K562 (cell line): ENCODE measurements around the gene EXOSC2. TPM values are rescaled to one million over a fixed set of nuclear protein-coding genes. Genes with fewer than 3 reads are reported as not detected.
A peak's percentile ranks its signal among the peaks of the same experiment; 100 is the strongest.

Experiments used
- ATAC-seq: fragments of 200-7000 bp; cut with Tn5 transposase; 3 replicates; pipeline ENCODE4 v1.9.1; 2020; ENCODE audit warnings: moderate library complexity
- BruUV-seq: library from RNA; stranded (reverse); fragments of 400-500 nt; replicated peaks from 2 replicates; lab custom pipeline; 2021; lab: Mats Ljungman, UMichigan
- CTCF ChIA-PET: fragments of 300-600 bp; formaldehyde crosslinking; extraction: SDS; loops from one replicate; lab custom pipeline; 2021; ENCODE audit warnings: low intra/inter-chr PET ratio; lab: Yijun Ruan, JAX
- POLR2A ChIA-PET: fragments of 300-600, 350-650 bp; sonication (Branson Sonifier 250); formaldehyde crosslinking; extraction: SDS; loops from one replicate; lab custom pipeline; 2021; ENCODE audit warnings: antibody characterized with exemption, inconsistent platforms; lab: Yijun Ruan, JAX
- DNase-seq, 4 experiments: peaks; one replicate each; pipeline versions ENCODE4 v3.0.0 to v3.0.0-alpha.2; 2011 to 2018; ENCODE audit warnings: low spot score in 3 of 4, mixed read lengths in 3 of 4; ENCODE audit errors: extremely low read depth in 1 of 4
- FAIRE-seq: peaks from 2 replicates; lab custom pipeline; 2011; peaks lifted over from hg19 to GRCh38; lab: Jason Lieb, UNC
- H2AFZ ChIP-seq: 2 replicates; pipeline ENCODE4 v1.6.0; 2011; ENCODE audit warnings: low read depth, low read length, control low read depth, inconsistent platforms
- H3K27ac ChIP-seq: fragments of 200-600 bp; 3 replicates; pipeline ENCODE4 v1.8.0; 2011; ENCODE audit warnings: low read depth, mild to moderate bottlenecking, control low read depth, inconsistent platforms, low read length, moderate library complexity, mixed read lengths; ENCODE audit errors: extremely low read depth
- H3K27me3 ChIP-seq, 2 experiments: fragments of 300-600 bp in 1 of 2; 2 replicates in 1 of 2; 3 replicates in 1 of 2; pipeline versions ENCODE4 v1.6.0 to v1.8.0; 2011; ENCODE audit warnings: inconsistent platforms in 2 of 2, low read length in 2 of 2, mild to moderate bottlenecking in 1 of 2, mixed read lengths in 1 of 2, moderate library complexity in 1 of 2; ENCODE audit not compliant: control insufficient read depth in 2 of 2, insufficient read depth in 2 of 2
- H3K36me3 ChIP-seq: fragments of 300-600 bp; 3 replicates; pipeline ENCODE4 v1.8.0; 2011; ENCODE audit warnings: mild to moderate bottlenecking, low read length, inconsistent platforms; ENCODE audit not compliant: control insufficient read depth, insufficient read depth
- H3K4me1 ChIP-seq, 2 experiments: fragments of 200-600 bp in 1 of 2; replicated peaks in 1 of 2; 2 replicates in 1 of 2; 3 replicates in 1 of 2; pipeline versions ENCODE4 v1.5.1 to v1.8.0; 2011; ENCODE audit warnings: inconsistent platforms in 2 of 2, low read length in 2 of 2, mild to moderate bottlenecking in 1 of 2, mixed read lengths in 1 of 2, moderate library complexity in 1 of 2; ENCODE audit not compliant: control insufficient read depth in 2 of 2, insufficient read depth in 2 of 2
- H3K4me2 ChIP-seq: 2 replicates; pipeline ENCODE4 v1.6.1; 2011; ENCODE audit warnings: low read length, control low read depth, inconsistent platforms, mixed read lengths; ENCODE audit not compliant: insufficient read depth
- H3K4me3 ChIP-seq: fragments of 200-600 bp; sonication (generic), shearing (Covaris generic); 2 replicates; pipeline ENCODE4 v1.5.1; 2016; ENCODE audit warnings: control low read depth, inconsistent platforms
- H3K79me2 ChIP-seq: fragments of 200-600 bp; 3 replicates; pipeline ENCODE4 v1.8.0; 2011; ENCODE audit warnings: low read length, inconsistent platforms; ENCODE audit not compliant: control insufficient read depth, insufficient read depth
- H3K9ac ChIP-seq, 2 experiments: 2 replicates each; pipeline versions ENCODE4 v1.6.0 to v1.6.1; 2011; ENCODE audit warnings: low read depth in 2 of 2, low read length in 2 of 2, control low read depth in 1 of 2, inconsistent platforms in 1 of 2, mild to moderate bottlenecking in 1 of 2, mixed read lengths in 1 of 2; ENCODE audit not compliant: insufficient read depth in 1 of 2
- H3K9me1 ChIP-seq: one replicate; pipeline ENCODE4 v1.6.0; 2011; ENCODE audit warnings: inconsistent platforms, mild to moderate bottlenecking, low read length, moderate library complexity; ENCODE audit not compliant: control insufficient read depth, insufficient read depth
- H3K9me3 ChIP-seq: replicated peaks from 2 replicates; pipeline ENCODE4 v1.5.1; 2011; ENCODE audit warnings: low read depth, low read length, inconsistent platforms; ENCODE audit not compliant: control insufficient read depth, insufficient read depth
- H4K20me1 ChIP-seq: replicated peaks from 2 replicates; pipeline ENCODE4 v1.6.1; 2011; ENCODE audit warnings: low read length, inconsistent platforms, mixed read lengths; ENCODE audit not compliant: control insufficient read depth, insufficient read depth
- BMI1 ChIP-seq: fragments of 150-350 bp; IDR thresholded peaks from 2 replicates; pipeline ENCODE4 v1.6.1; 2014; ENCODE audit warnings: low read length
- HIVEP1 ChIP-seq: fragments of 250-450 bp; sonication (Bioruptor Pico); IDR thresholded peaks from 2 replicates; pipeline ENCODE4 v1.4.0; 2020; ENCODE audit warnings: mild to moderate bottlenecking
- LEF1 ChIP-seq: fragments of 450-650 bp; IDR thresholded peaks from 2 replicates; pipeline ENCODE4 v1.6.1; 2016; ENCODE audit warnings: mild to moderate bottlenecking
- NBN ChIP-seq: fragments of 450-650 bp; IDR thresholded peaks from 2 replicates; pipeline ENCODE4 v1.6.1; 2016; ENCODE audit warnings: low read depth, mild to moderate bottlenecking
- PCBP2 ChIP-seq: fragments of 200-400 bp; formaldehyde crosslinking; IDR thresholded peaks from 2 replicates; pipeline ENCODE4 v1.6.1; 2018; ENCODE audit warnings: low read length, low read depth, mild to moderate bottlenecking, moderate library complexity; ENCODE audit not compliant: poor library complexity, severe bottlenecking
- ZFP36 ChIP-seq: fragments of 150-350 bp; IDR thresholded peaks from 2 replicates; pipeline ENCODE4 v1.6.1; 2018; ENCODE audit warnings: low read length, low read depth; ENCODE audit not compliant: partially characterized antibody
- WGBS: fragments of 100-300 bp; shearing (Covaris generic); methylation state at CpG from one replicate; pipeline ENCODE4 v1.1.6; 2016; ENCODE audit warnings: low coverage, mixed read lengths; ENCODE audit not compliant: insufficient coverage; ENCODE audit errors: missing lambda C conversion rate; 5-methylcytosine and 5-hydroxymethylcytosine counted together
- in situ Hi-C: fragments of 300-500 bp; cut with MboI; formaldehyde crosslinking; loops from 4 replicates; pipeline ENCODE4 v1.15.0; 2018; ENCODE audit warnings: inconsistent platforms, mixed read lengths
- intact Hi-C: fragments of 100-400 bp; cut with micrococcal nuclease; formaldehyde crosslinking; loops from 2 replicates; pipeline ENCODE4 v1.14.2; 2022
- polyA plus RNA-seq, 8 experiments: library from polyadenylated mRNA; depleted of rRNA in 4 of 8; stranded (reverse) in 5 of 8; unstranded in 3 of 8; fragments of >200 nt; fragmentation: Nextera tagmentation in 2 of 8; fragmentation: Illumina TruSeq in 1 of 8; extraction: Ambion mirVana in 2 of 8; extraction: Trizol in 1 of 8; gene quantifications; 2 replicates each; pipeline versions ENCODE4 v1.2.1 to v1.2.3, GENCODE V29; 2011 to 2014; ENCODE audit warnings: inconsistent platforms in 1 of 8, missing spikeins in 1 of 8
- total RNA-seq, 7 experiments: library from RNA; depleted of rRNA in 6 of 7; stranded (reverse); fragments of >200 nt in 6 of 7; fragmentation: Illumina TruSeq in 2 of 7; extraction: Trizol in 2 of 7; gene quantifications; 2 replicates each; pipeline versions ENCODE4 v1.2.1 to v1.2.3, GENCODE V29; 2011 to 2021; ENCODE audit warnings: low replicate concordance in 1 of 7
- TF ChIP-seq, protein P1 (sequence below), 2 experiments: IDR thresholded peaks in 1 of 2; conservative IDR thresholded peaks in 1 of 2; 2 replicates each; pipeline ENCODE4 v1.6.1; 2016; ENCODE audit warnings: low read depth in 2 of 2, mild to moderate bottlenecking in 1 of 2, missing compliant biosample characterization in 1 of 2, missing genetic modification characterization in 1 of 2, moderate library complexity in 1 of 2
- TF ChIP-seq, protein P2 (sequence below): fragments of 250-450 bp; sonication (Bioruptor Pico); IDR thresholded peaks from 2 replicates; pipeline ENCODE4 v1.4.0; 2020

EXOSC2 gene
- total and polyA plus RNA-seq, 9 of the 15 experiments (the other 6 are each of a cell fraction or from before 2014, with no cell fraction given), result 46.0 to 101 (median 77.6) TPM

- peak overlapping the region; percentile 86 for H2AFZ ChIP-seq
These were observed 4.0 kb upstream of the EXOSC2 start for GRCh38 chr9:130689572-130689936.

GRCh38 chr9:130689937-130690700, 3.5 kb upstream of the EXOSC2 start:
- CTCF ChIA-PET, result no interaction called here
- Histone ChIP-seq H3K79me2 (peaks cover 21% of the 10 kb centered on the region), H3K36me3 (peaks cover 3% of the 10 kb centered on the region), H3K27ac (no peak overlapping the region), H4K20me1 (no peaks in the 10 kb centered on the region; the same call in none of the 2 replicates), H3K27me3 (peaks cover under 1 to 2% of the 10 kb centered on the region in 2 experiments; a peak in 1 of 5 replicates), H2AFZ (peak overlapping the region; percentile 86), H3K9me1 (peaks cover under 1% of the 10 kb centered on the region), H3K4me2 (peak overlapping the region; percentile 79), H3K4me3 (peak overlapping the region; percentile 41), H3K9ac (peak overlapping the region; percentile 29 to 80; a peak in 3 of 4 replicates), H3K4me1 (peaks cover 6 to 10% of the 10 kb centered on the region in 2 experiments; a peak in 4 of 5 replicates), H3K9me3 (0 out of 2 replicates have a peak, but pooled peaks cover 3% of the 10 kb centered on the region)
- no TSS peak for BruUV-seq
- FAIRE-seq (peak; percentile 95), DNase-seq (peak; percentile 84 to 94 (median 92)), ATAC-seq (peak; percentile 90)
- POLR2A ChIA-PET, result interaction anchor here (0.6 to 1.6 kb wide), 7 partner anchors 9 to 489 kb away, joined by 3 to 5 read pairs (median 4); no protein-coding TSS in a partner anchor
- intact Hi-C loops, result no loop called here
- in situ Hi-C loops, result loop anchor here (5.0 to 25.0 kb wide), 2 partner anchors 238 to 553 kb away; no protein-coding TSS in a partner anchor
- 4% methylated on average over 15 of the region's 15 CpGs for WGBS
- TF ChIP-seq LEF1, result no peak
- TF ChIP-seq, protein P1, sequence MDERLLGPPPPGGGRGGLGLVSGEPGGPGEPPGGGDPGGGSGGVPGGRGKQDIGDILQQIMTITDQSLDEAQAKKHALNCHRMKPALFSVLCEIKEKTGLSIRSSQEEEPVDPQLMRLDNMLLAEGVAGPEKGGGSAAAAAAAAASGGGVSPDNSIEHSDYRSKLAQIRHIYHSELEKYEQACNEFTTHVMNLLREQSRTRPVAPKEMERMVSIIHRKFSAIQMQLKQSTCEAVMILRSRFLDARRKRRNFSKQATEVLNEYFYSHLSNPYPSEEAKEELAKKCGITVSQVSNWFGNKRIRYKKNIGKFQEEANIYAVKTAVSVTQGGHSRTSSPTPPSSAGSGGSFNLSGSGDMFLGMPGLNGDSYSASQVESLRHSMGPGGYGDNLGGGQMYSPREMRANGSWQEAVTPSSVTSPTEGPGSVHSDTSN (CRISPR knock-in tag; IDR thresholded peaks at IDR 0.05; ENCODE audit: low read depth), result no peak
- TF ChIP-seq, protein P1 (tag; conservative IDR thresholded peaks at IDR 0.05; ENCODE audit: low read depth), result peak; percentile 93
- TF ChIP-seq BMI1, result no peak
- TF ChIP-seq, protein P2, sequence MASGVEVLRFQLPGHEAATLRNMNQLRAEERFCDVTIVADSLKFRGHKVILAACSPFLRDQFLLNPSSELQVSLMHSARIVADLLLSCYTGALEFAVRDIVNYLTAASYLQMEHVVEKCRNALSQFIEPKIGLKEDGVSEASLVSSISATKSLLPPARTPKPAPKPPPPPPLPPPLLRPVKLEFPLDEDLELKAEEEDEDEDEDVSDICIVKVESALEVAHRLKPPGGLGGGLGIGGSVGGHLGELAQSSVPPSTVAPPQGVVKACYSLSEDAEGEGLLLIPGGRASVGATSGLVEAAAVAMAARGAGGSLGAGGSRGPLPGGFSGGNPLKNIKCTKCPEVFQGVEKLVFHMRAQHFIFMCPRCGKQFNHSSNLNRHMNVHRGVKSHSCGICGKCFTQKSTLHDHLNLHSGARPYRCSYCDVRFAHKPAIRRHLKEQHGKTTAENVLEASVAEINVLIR (CRISPR knock-in tag), result no peak
- TF ChIP-seq HIVEP1, result no peak
- TF ChIP-seq NBN, result 0 out of 2 replicates have a peak, but pooled peaks have one; percentile 59

More at GRCh38 chr9:130689572-130689936, 4.0 kb upstream of the EXOSC2 start:
- H3K79me2 ChIP-seq, result peaks cover 15% of the 10 kb centered on the region
- FAIRE-seq (no peak), ATAC-seq (no peak), DNase-seq (no peak)
- CTCF ChIA-PET, result no interaction called here
- peaks cover 2 to 5% of the 10 kb centered on the region in 2 experiments; a peak in 2 of 5 replicates for H3K27me3 ChIP-seq
- H3K4me3 ChIP-seq, result peak overlapping the region; percentile 41; the same call in 1 of the 2 replicates
- BruUV-seq, result no TSS peak
- H3K9me3 ChIP-seq, result 0 out of 2 replicates have a peak, but pooled peaks cover 3% of the 10 kb centered on the region
- H4K20me1 ChIP-seq, result no peaks in the 10 kb centered on the region; the same call in 1 of the 2 replicates
- peak overlapping the region in 1 of 2 experiments; percentile 64; a peak in 1 of 4 replicates for H3K9ac ChIP-seq
- peaks cover 3 to 7% of the 10 kb centered on the region in 2 experiments; a peak in 4 of 5 replicates for H3K4me1 ChIP-seq
- H3K4me2 ChIP-seq, result peak overlapping the region; percentile 79
- WGBS, result 18% methylated on average over 1 of the region's 1 CpG
- H3K27ac ChIP-seq, result no peak overlapping the region
- H3K36me3 ChIP-seq, result no peaks in the 10 kb centered on the region
- intact Hi-C loops (no loop called here), in situ Hi-C loops (loop anchor here (5.0 to 25.0 kb wide), 2 partner anchors 237 to 552 kb away; no protein-coding TSS in a partner anchor)
- H3K9me1 ChIP-seq, result no peaks in the 10 kb centered on the region
- TF ChIP-seq ZFP36 (peak; percentile 68), PCBP2 (no peak)
- POLR2A ChIA-PET, result interaction anchor here (1.2 to 1.6 kb wide), 2 partner anchors 10 to 489 kb away, joined by 3 to 5 read pairs; no protein-coding TSS in a partner anchor
